ENCODE measurements around the gene PDE1C.

PDE1C gene

GRCh38 chr7:31922848-31923247 is 147.4 kb downstream of the PDE1C start:
- Histone ChIP-seq H3K9me3 (ENCODE audit: control insufficient read depth, low read length) (no peaks in the 10 kb centered on the region), H3K27ac (ENCODE audit: low read depth, low read length, severe bottlenecking) (no peak overlapping the region), H3K36me3 (ENCODE audit: control insufficient read depth, insufficient read depth, low read length) (no peaks in the 10 kb centered on the region), H3K4me1 (ENCODE audit: control insufficient read depth, insufficient read depth, low read length, poor library complexity, severe bottlenecking) (no peaks in the 10 kb centered on the region), H3K4me3 (ENCODE audit: extremely low read depth, insufficient read depth, low read length, poor library complexity, severe bottlenecking) (no peak overlapping the region)
- 67 to 88% methylated on average over 1 of the region's 2 CpGs for WGBS, 2 experiments (ENCODE audit: insufficient coverage in 2 of 2)

DNA sequence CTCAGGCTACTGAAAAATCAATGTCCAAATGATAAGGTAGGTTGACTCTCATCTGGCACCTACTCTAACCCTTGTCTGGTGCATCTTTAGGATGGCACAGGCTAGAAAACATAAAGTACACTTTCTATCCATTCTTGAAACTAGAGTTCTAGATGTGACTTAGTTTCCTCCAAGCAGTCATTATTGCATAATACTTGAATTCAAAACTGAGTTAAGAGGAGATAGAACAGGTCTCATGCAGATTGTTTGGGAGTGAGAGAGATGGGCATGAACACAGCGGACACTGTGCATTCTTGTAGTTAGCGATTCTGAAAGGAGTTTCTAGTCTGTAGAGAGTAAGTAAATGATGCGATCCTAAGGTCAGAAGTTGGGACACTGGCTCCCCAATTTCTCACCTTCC is 149.2 kb downstream of the PDE1C start:
- Histone ChIP-seq H3K4me3 (ENCODE audit: extremely low read depth, insufficient read depth, low read length, poor library complexity, severe bottlenecking) (no peak overlapping the region), H3K9me3 (ENCODE audit: control insufficient read depth, low read length) (no peaks in the 10 kb centered on the region), H3K4me1 (ENCODE audit: control insufficient read depth, insufficient read depth, low read length, poor library complexity, severe bottlenecking) (no peaks in the 10 kb centered on the region), H3K27ac (ENCODE audit: low read depth, low read length, severe bottlenecking) (no peak overlapping the region), H3K36me3 (ENCODE audit: control insufficient read depth, insufficient read depth, low read length) (no peaks in the 10 kb centered on the region)
- WGBS, 2 experiments (ENCODE audit: insufficient coverage in 2 of 2), result 87 to 92% methylated on average over 2 to 3 of the region's 3 CpGs

DNA sequence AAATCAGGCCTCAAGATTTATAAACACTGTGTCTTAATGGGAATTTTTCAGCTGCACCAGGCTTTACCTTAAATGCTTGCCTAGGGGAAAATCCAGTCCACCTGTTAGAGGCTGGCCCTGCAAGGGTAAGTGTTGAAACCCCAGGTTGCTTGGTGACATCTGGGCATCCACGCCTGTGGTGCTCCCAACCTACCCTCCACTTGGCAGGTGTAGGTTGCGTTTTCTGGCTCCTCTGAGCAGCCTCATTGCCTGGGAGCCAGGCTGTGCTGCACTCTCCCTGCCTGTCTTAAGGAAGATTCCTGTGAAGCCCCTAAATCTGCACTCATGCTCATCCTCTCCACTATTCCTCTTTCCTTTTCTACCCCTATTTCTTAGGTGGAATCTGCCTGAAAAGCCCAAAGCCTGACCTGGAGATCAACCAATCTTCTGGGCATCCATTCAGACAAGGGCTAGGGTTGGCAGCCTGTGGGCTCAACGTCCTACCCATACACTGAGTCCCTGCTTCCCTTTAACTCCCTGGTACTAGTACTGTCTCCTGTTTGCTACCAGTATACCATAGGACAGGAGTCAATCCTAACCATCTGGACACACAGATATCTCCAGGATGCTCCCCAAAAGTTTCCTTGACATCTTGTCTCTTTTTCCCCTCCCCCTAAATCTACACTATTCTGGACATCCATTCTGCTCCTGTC is 150.4 kb downstream of the PDE1C start:
- Histone ChIP-seq H3K4me1 (ENCODE audit: control insufficient read depth, insufficient read depth, low read length, poor library complexity, severe bottlenecking) (no peaks in the 10 kb centered on the region), H3K27ac (ENCODE audit: low read depth, low read length, severe bottlenecking) (no peak overlapping the region), H3K36me3 (ENCODE audit: control insufficient read depth, insufficient read depth, low read length) (no peaks in the 10 kb centered on the region), H3K9me3 (ENCODE audit: control insufficient read depth, low read length) (no peaks in the 10 kb centered on the region), H3K4me3 (ENCODE audit: extremely low read depth, insufficient read depth, low read length, poor library complexity, severe bottlenecking) (no peak overlapping the region)
- WGBS, 2 experiments (ENCODE audit: insufficient coverage in 2 of 2), result 67 to 92% methylated on average over 2 to 3 of the region's 3 CpGs

DNA sequence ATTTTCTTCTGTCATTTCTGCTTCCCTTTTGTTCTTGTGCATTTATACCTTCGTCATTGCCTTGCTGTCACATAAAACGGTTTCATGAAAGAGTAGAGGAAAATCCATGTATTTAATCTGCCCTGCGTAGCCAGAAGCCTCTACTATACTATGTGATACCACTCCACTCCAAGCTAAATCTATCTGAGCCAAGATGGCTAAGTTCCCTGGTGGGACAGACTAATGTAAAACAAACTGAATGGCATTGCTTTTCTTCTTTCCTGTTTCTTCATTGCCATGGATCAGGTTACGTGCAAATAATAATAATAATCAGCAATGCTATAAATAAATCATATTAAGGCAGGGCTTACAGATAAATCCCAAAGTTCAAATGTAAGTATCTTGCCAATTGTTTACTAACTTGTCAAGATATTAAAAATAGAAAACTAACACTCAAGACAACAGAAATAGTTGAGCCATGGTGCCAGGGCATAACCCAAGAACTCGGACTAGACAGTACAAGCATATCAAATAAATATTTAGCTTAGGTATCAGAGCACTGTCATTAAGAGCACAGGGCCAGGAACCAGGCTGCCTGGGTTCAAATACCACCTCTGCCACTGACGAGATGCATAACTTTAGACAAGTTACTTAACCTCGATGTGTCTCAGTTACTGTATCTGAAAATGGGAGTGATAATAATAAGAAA is 151.4 kb downstream of the PDE1C start:
- no peak overlapping the region for H3K4me3 ChIP-seq (ENCODE audit: extremely low read depth, insufficient read depth, low read length, poor library complexity, severe bottlenecking)
- no peaks in the 10 kb centered on the region for H3K4me1 ChIP-seq (ENCODE audit: control insufficient read depth, insufficient read depth, low read length, poor library complexity, severe bottlenecking)
- WGBS, 2 experiments (ENCODE audit: insufficient coverage in 2 of 2), result 86 to 96% methylated on average over 1 to 3 of the region's 7 CpGs
- no peaks in the 10 kb centered on the region for H3K36me3 ChIP-seq (ENCODE audit: control insufficient read depth, insufficient read depth, low read length)
- no peak overlapping the region for H3K27ac ChIP-seq (ENCODE audit: low read depth, low read length, severe bottlenecking)
- no peaks in the 10 kb centered on the region for H3K9me3 ChIP-seq (ENCODE audit: control insufficient read depth, low read length)

GRCh38 chr7:31917256-31917655 is 153.0 kb downstream of the PDE1C start:
- Histone ChIP-seq H3K36me3 (ENCODE audit: control insufficient read depth, insufficient read depth, low read length) (no peaks in the 10 kb centered on the region), H3K4me1 (ENCODE audit: control insufficient read depth, insufficient read depth, low read length, poor library complexity, severe bottlenecking) (no peaks in the 10 kb centered on the region), H3K4me3 (ENCODE audit: extremely low read depth, insufficient read depth, low read length, poor library complexity, severe bottlenecking) (no peak overlapping the region), H3K27ac (ENCODE audit: low read depth, low read length, severe bottlenecking) (no peak overlapping the region), H3K9me3 (ENCODE audit: control insufficient read depth, low read length) (no peaks in the 10 kb centered on the region)
- 67 to 89% methylated on average over 1 to 2 of the region's 2 CpGs for WGBS, 2 experiments (ENCODE audit: insufficient coverage in 2 of 2)

DNA sequence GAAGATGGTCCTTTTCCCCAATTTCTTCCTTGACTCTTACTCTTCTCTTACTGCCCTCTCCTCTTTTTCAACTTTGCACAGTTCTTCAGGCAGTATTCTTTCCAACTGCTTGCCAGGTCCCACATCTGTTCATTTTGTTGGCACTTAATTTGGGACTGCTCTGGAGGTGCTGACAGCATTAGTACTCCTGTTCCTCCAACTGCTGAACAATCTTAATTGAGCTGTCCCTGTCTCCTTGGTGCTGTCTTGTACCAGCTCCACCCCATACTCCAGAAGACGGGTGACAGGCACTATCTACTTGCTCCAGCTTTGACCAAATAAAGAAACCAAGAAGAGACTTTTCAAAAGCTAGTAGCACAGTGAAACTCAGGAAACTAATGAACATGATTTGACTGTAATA is 160.0 kb downstream of the PDE1C start:
- Histone ChIP-seq H3K27ac (ENCODE audit: low read depth, low read length, severe bottlenecking) (no peak overlapping the region), H3K9me3 (ENCODE audit: control insufficient read depth, low read length) (no peaks in the 10 kb centered on the region), H3K36me3 (ENCODE audit: control insufficient read depth, insufficient read depth, low read length) (no peaks in the 10 kb centered on the region), H3K4me3 (ENCODE audit: extremely low read depth, insufficient read depth, low read length, poor library complexity, severe bottlenecking) (no peak overlapping the region), H3K4me1 (ENCODE audit: control insufficient read depth, insufficient read depth, low read length, poor library complexity, severe bottlenecking) (no peaks in the 10 kb centered on the region)
- WGBS, 2 experiments (ENCODE audit: insufficient coverage in 2 of 2), result no CpG with 5 or more reads among the region's 1 CpG

GRCh38 chr7:31906479-31907171 is 163.6 kb downstream of the PDE1C start:
- WGBS, 2 experiments (ENCODE audit: insufficient coverage in 2 of 2), result 91 to 92% methylated on average over 4 to 5 of the region's 5 CpGs
- Histone ChIP-seq H3K36me3 (ENCODE audit: control insufficient read depth, insufficient read depth, low read length) (no peaks in the 10 kb centered on the region), H3K27ac (ENCODE audit: low read depth, low read length, severe bottlenecking) (no peak overlapping the region), H3K4me1 (ENCODE audit: control insufficient read depth, insufficient read depth, low read length, poor library complexity, severe bottlenecking) (no peaks in the 10 kb centered on the region), H3K9me3 (ENCODE audit: control insufficient read depth, low read length) (no peaks in the 10 kb centered on the region), H3K4me3 (ENCODE audit: extremely low read depth, insufficient read depth, low read length, poor library complexity, severe bottlenecking) (no peak overlapping the region)

GRCh38 chr7:31903962-31904361 is 166.2 kb downstream of the PDE1C start:
- no peak overlapping the region for H3K4me3 ChIP-seq (ENCODE audit: extremely low read depth, insufficient read depth, low read length, poor library complexity, severe bottlenecking)
- 80 to 100% methylated on average over 1 to 2 of the region's 4 CpGs for WGBS, 2 experiments (ENCODE audit: insufficient coverage in 2 of 2)
- no peaks in the 10 kb centered on the region for H3K9me3 ChIP-seq (ENCODE audit: control insufficient read depth, low read length)
- no peak overlapping the region for H3K27ac ChIP-seq (ENCODE audit: low read depth, low read length, severe bottlenecking)
- no peaks in the 10 kb centered on the region for H3K4me1 ChIP-seq (ENCODE audit: control insufficient read depth, insufficient read depth, low read length, poor library complexity, severe bottlenecking)
- no peaks in the 10 kb centered on the region for H3K36me3 ChIP-seq (ENCODE audit: control insufficient read depth, insufficient read depth, low read length)

GRCh38 chr7:31899356-31899927 is 170.8 kb downstream of the PDE1C start:
- Histone ChIP-seq H3K9me3 (ENCODE audit: control insufficient read depth, low read length) (no peaks in the 10 kb centered on the region), H3K27ac (ENCODE audit: low read depth, low read length, severe bottlenecking) (no peak overlapping the region), H3K36me3 (ENCODE audit: control insufficient read depth, insufficient read depth, low read length) (no peaks in the 10 kb centered on the region), H3K4me1 (ENCODE audit: control insufficient read depth, insufficient read depth, low read length, poor library complexity, severe bottlenecking) (no peaks in the 10 kb centered on the region), H3K4me3 (ENCODE audit: extremely low read depth, insufficient read depth, low read length, poor library complexity, severe bottlenecking) (no peak overlapping the region)
- WGBS, 2 experiments (ENCODE audit: insufficient coverage in 2 of 2), result 85 to 91% methylated on average over 5 to 8 of the region's 14 CpGs

GRCh38 chr7:31896925-31897324 is 173.3 kb downstream of the PDE1C start:
- Histone ChIP-seq H3K27ac (ENCODE audit: low read depth, low read length, severe bottlenecking) (no peak overlapping the region), H3K4me1 (ENCODE audit: control insufficient read depth, insufficient read depth, low read length, poor library complexity, severe bottlenecking) (no peaks in the 10 kb centered on the region), H3K9me3 (ENCODE audit: control insufficient read depth, low read length) (no peaks in the 10 kb centered on the region), H3K36me3 (ENCODE audit: control insufficient read depth, insufficient read depth, low read length) (no peaks in the 10 kb centered on the region), H3K4me3 (ENCODE audit: extremely low read depth, insufficient read depth, low read length, poor library complexity, severe bottlenecking) (no peak overlapping the region)
- WGBS, 2 experiments (ENCODE audit: insufficient coverage in 2 of 2), result 90 to 92% methylated on average over 4 of the region's 6 CpGs

Data from mesodermal cell (in vitro differentiated cells).